Activated CD8-positive, alpha-beta memory T cell treated with anti-CD3 and anti-CD28 coated beads, Interleukin-2, amount 50 U/mL, for 48 hours (primary cell): ENCODE measurements around the gene PRR18.
A peak's percentile ranks its signal among the peaks of the same experiment; 100 is the strongest.

ENCODE experiments used
- DNase-seq: peaks from one replicate; pipeline ENCODE4 v3.0.0-alpha.2; 2020

The PRR18 gene

DNA sequence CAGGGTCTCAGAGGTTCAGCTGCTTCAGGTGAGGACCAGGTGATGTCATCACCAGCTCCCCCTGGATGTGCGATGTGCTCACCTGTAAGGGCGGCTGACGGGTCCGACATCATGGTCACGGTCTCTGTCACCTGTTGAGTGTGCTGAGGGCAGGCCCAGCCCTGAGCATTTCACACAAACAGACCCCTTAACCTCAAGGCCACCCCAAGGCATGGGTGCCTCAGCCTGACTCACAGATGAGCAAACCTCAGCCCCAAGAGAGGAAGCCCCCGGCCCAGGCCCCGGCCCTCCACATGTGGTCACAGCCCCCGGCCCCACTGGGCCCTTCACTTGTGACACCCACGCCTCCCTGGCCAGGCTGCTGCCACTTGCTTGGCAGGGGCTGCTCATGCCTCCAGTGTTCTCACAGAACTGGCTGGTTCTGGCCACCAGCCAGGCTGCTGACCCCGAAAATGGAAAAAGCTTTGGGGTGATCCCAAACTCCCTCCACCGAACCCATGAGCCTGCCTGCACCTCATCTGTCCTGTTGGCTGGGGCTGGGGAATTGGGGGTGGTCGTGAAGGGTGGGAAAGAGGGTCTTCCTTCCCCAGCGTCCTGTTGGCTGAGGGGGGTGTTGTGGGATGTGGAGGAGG lies 33.3 kb downstream of the PRR18 start:
- no peak for DNase-seq

DNA sequence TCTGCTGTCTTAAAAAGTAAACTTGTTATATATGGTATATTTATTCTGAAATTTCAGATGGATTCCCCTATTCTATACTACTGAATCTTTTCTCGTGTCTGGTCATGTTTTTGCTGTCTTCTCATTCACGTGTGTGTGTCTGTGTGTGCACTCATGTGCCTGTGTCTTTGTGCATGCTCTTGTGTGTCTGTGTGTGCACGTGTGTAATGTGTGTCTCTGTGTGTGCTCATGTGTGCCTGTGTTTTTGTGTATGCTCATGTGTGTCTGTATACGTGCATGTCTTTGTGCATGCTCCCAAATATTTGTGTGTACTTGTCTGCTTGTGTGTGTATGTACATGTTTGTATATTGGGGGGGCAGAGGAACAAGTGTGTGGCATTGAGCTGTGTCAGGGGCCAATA lies 34.0 kb downstream of the PRR18 start:
- no peak for DNase-seq

DNA sequence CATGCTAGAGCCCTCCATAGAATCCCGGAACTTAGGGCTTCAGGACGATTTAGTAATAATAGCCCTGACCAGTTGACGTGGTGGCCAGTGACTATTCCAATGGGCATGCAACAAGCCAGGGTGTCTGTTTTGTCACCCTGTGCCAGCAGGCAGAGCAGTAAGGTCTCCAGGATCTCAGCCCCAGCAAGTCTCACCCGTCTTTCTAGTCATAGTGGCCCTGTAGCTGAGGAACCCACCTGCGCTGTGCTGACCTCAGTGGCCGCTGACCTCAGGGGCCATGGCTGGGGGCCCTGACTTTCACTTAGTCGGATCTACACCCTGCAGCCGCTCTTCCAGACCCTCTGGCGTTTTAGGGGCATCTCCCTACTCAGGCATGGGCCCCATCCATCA lies 36.8 kb downstream of the PRR18 start:
- no peak for DNase-seq

DNA sequence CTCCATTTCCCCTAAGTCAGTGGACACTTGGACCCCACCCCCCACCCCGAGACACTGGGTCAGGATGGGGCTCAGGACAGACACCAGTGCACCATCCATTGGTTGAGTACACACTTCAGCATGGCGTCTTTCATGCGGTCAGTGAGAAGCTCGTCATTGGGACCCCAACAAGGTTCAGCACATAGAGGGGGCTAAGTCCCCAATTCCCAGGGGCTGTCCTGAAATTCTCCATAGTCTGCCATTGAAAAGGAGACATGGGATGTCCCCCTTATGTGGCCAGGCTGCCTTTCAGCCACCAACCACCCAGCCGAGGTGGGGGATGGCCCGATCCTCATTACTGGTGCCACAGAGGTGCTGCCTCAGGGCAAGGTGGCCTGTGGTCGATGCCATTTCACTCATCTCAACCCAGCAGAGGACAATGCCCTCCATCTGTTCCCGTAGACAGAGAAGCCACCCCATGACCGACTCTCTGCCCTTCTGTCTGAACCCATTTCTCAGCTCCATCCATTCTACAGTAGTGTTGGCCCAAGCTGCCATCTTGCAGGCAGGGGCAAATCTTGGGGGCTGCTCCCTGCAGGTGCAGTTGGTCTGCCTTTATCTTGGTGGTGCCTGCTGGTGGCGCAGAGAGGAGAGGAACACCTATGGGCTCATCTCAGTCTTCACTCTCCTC lies 37.4 kb downstream of the PRR18 start:
- DNase-seq, result no peak

DNA sequence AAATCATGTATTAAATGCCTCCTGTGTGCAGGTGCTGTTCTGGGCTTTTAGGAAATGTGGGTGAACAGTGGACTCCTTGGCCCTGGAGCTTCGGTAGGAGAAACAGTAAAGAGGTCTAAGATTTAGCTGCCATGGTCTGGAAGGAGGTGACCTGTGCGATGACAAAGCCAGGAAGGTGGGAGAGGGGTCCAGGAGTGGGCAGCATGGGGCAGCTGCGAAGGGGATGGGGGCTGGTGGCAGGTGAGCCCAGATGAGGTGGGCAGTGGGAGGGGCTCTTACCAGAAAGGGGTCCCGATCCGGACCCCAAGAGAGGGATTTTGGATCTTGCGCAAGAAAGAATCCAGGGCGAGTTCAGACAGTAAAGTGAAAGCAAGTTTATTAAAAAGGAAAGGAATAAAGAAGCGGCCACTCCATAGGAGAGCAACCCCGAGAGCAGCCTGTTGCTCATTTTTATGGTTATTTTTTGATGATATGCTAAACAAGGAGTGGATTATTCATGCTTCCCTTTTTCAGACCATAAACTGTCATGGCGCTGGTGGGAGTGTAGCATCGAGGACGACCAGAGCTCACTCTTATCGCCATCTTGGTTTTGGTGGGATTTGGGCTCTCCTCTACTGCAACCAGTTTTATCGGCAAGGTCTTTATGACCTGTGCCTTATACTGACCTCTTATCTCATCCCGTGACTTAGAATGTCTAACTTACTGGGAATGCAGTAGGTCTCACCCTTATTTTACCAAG lies 38.7 kb downstream of the PRR18 start:
- DNase-seq, result no peak

DNA sequence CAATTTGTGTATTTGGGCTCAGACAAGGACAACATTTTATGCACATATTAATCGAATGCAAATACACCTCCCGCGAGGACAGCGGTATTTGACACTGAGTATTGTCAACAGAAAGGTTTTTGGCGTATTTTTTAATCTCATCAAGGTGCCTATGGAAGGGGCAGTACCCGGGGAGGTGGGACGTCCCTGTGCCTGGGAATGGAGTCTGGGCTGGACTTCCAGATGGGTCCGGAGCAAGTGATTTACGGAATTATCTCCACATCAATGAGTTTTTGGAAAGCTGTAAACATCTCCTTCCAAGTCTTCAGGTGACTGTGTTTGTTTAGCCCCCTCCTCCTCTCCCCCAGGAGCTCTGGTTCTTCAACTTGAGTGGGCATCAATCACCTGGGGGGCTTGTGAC lies 39.8 kb downstream of the PRR18 start:
- no peak for DNase-seq

DNA sequence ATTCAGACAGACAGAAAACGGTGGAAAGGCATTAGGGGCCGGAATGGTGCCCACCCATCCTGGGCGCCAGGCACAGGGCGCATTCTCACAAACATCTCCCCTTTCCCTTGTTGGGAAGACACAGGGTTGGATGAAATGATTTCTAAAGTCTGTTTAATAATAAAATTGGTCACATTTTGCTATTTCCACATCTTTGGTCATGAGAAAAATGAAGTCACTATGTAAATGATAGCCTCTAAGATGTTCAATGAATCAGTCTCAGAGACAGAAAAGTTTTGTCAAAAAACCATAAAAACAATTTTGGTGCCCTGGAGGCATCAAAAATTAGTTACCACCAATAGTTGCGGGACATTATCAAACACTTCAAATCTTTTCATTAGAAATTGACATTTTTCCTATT lies 40.7 kb downstream of the PRR18 start:
- no peak for DNase-seq

DNA sequence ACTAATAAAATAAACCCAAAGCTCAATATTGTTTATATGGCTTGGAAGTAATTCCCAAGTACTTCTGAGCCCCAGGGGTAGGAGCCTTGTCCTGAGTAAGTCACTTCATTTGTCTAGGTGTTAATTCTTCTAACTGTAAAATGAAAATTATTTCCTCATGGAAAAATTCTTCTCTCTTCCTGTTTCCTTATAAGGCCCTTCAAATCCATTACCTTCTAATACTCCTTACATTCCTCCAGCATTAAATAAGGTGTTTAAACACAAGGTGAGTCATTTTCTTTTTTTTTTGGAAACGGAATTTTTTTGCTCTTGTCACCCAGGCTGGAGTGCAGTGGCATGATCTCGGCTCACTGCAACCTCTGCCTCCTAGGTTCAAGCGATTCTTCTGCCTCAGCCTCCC lies 41.9 kb downstream of the PRR18 start:
- no peak for DNase-seq

DNA sequence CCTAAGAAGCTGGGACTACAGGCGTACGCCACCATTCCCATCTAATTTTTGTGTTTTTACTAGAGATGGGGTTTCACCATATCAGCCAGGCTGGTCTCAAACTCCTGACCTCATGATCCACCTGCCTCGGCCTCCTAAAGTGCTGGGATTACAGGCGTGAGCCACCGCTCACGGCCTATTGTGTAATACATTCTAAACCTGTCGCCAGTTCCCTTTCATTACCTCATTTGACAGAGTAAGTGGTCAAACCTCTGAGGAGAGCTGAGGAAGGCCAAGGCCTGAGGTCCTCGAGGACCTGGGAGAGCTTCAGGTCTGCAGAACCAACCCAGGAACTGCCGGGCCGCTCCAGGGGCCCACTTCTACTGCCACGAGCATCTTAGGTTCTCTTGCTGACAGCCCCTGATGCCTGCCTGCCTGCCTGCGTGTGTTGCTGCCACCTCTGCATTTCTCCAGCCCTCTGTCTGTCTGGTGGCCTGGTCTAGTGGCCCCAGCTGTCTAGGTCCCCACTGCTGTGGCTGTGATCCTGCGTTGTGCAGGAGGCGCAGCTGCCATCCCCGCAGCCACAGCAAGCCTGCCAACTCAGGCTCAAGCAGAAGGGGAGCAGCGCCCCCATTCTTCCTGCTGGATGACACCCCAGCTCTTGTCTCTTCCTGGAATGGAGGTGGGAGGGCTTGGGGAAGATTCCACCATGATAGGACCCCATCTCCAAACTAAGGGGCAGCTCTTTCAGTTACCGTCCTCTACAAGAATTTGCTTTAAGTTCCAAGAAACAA lies 45.3 kb downstream of the PRR18 start:
- no peak for DNase-seq

DNA sequence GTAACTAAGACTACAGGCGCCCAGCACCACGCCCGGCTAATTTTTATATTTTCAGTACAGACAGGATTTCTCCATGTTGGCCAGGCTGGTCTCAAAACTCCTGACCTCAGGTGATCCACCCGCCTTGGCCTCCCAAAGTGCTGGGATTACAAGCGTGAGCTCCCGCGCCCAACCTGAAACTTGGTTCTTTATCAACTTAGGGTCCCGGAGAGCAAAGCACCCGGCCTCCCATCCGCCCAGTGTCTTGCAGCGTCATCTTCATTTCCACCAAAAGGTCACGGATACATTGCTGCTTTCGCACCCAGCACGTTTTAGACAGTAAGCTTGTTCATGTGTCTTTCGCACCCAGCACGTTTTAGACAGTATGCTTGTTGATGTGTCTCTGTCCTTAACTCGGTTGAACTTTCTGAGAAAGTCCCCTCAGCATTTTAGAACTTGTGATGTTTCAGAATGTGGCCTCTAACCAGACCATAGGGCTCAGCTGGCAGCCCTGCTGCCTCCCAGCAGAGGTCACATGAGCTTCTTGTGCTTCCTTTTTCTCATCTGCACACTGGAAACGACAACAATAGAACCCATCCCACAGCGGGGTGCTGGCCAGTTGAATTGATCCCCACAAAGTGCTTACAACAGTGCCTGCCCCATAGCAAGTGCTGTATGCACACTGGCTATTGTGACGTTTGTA lies 48.8 kb downstream of the PRR18 start:
- DNase-seq, result no peak

DNA sequence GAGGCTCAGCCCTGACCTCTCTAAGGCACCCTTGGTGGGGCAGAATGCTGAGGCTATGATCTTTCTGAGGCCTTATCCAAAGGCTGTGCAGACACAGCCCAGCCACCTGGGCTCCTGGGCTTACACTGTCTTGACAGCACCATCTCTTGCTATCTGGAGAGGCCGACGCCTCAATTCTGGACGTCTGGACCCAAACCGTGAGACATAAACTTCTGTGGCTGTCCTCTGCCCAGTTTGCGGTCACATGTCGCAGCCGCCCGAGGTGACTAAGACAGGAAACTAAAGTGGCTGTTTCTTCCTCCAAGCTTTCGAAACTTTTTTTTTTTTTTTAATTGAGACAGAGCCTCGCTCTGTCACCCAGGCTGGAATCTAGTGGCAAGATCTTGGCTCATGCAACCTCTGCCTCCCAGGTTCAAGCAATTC lies 49.3 kb downstream of the PRR18 start:
- peak; percentile 67 for DNase-seq

DNA sequence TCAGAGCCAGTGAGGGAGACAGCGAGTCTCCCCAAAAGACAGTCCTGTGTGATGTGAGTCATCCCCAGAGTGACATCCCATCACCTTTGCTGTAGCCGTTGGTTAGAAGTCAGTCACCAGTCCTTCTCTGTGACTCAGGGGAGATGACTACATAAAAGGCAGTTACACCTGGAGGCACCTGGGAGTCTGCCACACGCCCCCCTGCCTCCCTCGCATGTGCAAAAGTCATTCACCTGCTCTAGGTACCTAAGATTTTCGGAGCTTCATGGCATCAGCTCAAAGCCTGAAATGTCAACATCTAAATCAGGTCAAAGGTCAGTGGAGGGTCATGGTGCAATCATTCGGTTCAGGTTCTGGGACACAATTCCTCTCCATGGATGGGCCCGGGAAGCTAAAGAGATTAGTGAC lies 50.3 kb downstream of the PRR18 start:
- no peak for DNase-seq
